ENCODE measurements around the gene CA14.
"Not testable (repeated sequence)": the region's sequence is repeated elsewhere in the genome, so short reads cannot be mapped to it uniquely, and the experiment has no call there.

CA14 gene

GRCh38 chr1:150226486-150226885 lies 31.1 kb upstream of the CA14 start:
- Histone ChIP-seq H3K4me1 (ENCODE audit: low read length) (no peaks in the 10 kb centered on the region), H3K9me2 (replicated peaks; ENCODE audit: insufficient read depth, low read length) (no peaks in the 10 kb centered on the region), H3K4me3 (ENCODE audit: low read length) (no peak overlapping the region), H3K36me3 (replicated peaks; ENCODE audit: insufficient read depth, low read length) (peaks cover 18% of the 10 kb centered on the region), H3K9ac (ENCODE audit: low read length) (no peak overlapping the region), H3K9me3 (replicated peaks; ENCODE audit: insufficient read depth, low read length) (no peaks in the 10 kb centered on the region), H3K4me2 (ENCODE audit: low read depth, low read length) (no peak overlapping the region), H2AFZ (ENCODE audit: low read length) (no peak overlapping the region), H3F3A (ENCODE audit: insufficient read depth, low read length) (peaks cover 6% of the 10 kb centered on the region; the same call in 1 of the 2 replicates), H3K79me2 (ENCODE audit: low read length) (peaks cover 44% of the 10 kb centered on the region), H3K27ac (ENCODE audit: low read length) (no peak overlapping the region), H3K27me3 (replicated peaks; ENCODE audit: insufficient read depth, low read length) (no peaks in the 10 kb centered on the region), H4K20me1 (ENCODE audit: insufficient read depth, low read length) (peaks cover 2% of the 10 kb centered on the region; the same call in 1 of the 2 replicates)
- TF ChIP-seq, protein P1, sequence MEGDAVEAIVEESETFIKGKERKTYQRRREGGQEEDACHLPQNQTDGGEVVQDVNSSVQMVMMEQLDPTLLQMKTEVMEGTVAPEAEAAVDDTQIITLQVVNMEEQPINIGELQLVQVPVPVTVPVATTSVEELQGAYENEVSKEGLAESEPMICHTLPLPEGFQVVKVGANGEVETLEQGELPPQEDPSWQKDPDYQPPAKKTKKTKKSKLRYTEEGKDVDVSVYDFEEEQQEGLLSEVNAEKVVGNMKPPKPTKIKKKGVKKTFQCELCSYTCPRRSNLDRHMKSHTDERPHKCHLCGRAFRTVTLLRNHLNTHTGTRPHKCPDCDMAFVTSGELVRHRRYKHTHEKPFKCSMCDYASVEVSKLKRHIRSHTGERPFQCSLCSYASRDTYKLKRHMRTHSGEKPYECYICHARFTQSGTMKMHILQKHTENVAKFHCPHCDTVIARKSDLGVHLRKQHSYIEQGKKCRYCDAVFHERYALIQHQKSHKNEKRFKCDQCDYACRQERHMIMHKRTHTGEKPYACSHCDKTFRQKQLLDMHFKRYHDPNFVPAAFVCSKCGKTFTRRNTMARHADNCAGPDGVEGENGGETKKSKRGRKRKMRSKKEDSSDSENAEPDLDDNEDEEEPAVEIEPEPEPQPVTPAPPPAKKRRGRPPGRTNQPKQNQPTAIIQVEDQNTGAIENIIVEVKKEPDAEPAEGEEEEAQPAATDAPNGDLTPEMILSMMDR (IDR thresholded peaks at IDR 0.05; ENCODE audit: low read length): no peak
- TF ChIP-seq EZH2 (optimal IDR thresholded peaks at IDR 0.05; ENCODE audit: low read depth, low read length) (no peak), EZH2phosphoT487 (IDR thresholded peaks at IDR 0.05; ENCODE audit: low read length) (no peak)
- no peak for DNase-seq

- H3K27me3 ChIP-seq (replicated peaks; ENCODE audit: insufficient read depth, low read length): no peaks in the 10 kb centered on the region
- TF ChIP-seq EZH2phosphoT487 (IDR thresholded peaks at IDR 0.05; ENCODE audit: low read length) (no peak), EZH2 (optimal IDR thresholded peaks at IDR 0.05; ENCODE audit: low read depth, low read length) (no peak)
- TF ChIP-seq, protein P1 (IDR thresholded peaks at IDR 0.05; ENCODE audit: low read length): no peak
- peaks cover 18% of the 10 kb centered on the region for H3K36me3 ChIP-seq (replicated peaks; ENCODE audit: insufficient read depth, low read length)
These were observed 30.3 kb upstream of the CA14 start for GRCh38 chr1:150227228-150227627.

DNA sequence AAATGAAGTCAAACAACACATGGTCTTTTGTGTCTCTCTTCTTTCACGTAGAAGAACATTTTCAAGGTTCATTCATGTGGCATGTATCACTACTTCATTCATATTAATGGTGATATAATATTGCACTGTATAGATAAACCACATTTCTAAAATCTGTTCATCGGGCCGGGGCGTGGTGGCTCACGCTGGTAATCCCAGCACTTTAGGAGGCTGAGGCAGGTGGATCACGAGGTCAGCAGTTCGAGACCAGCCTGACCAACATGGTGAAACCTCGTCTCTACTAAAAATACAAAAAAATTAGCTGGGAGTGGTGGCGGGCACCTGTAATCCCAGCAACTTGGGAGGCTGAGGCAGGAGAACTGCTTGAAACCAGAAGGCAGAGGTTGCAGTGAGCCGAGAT lies 29.3 kb upstream of the CA14 start:
- peaks cover 18% of the 10 kb centered on the region for H3K36me3 ChIP-seq (replicated peaks; ENCODE audit: insufficient read depth, low read length)
- not testable (repeated sequence) for H3K4me3 ChIP-seq (ENCODE audit: low read length); H3K9me2 ChIP-seq (replicated peaks; ENCODE audit: insufficient read depth, low read length); H3K9me3 ChIP-seq (replicated peaks; ENCODE audit: insufficient read depth, low read length); H3F3A ChIP-seq (ENCODE audit: insufficient read depth, low read length); H3K9ac ChIP-seq (ENCODE audit: low read length); H3K27me3 ChIP-seq (replicated peaks; ENCODE audit: insufficient read depth, low read length); H4K20me1 ChIP-seq (ENCODE audit: insufficient read depth, low read length); DNase-seq; H2AFZ ChIP-seq (ENCODE audit: low read length); H3K27ac ChIP-seq (ENCODE audit: low read length); H3K4me1 ChIP-seq (ENCODE audit: low read length); H3K4me2 ChIP-seq (ENCODE audit: low read depth, low read length)
- peaks cover 61% of the 10 kb centered on the region for H3K79me2 ChIP-seq (ENCODE audit: low read length)

More at GRCh38 chr1:150227228-150227627, 30.3 kb upstream of the CA14 start:
- H3K9me2 ChIP-seq (replicated peaks; ENCODE audit: insufficient read depth, low read length): no peaks in the 10 kb centered on the region
- H3K9me3 ChIP-seq (replicated peaks; ENCODE audit: insufficient read depth, low read length): no peaks in the 10 kb centered on the region
- no peaks in the 10 kb centered on the region for H3K4me1 ChIP-seq (ENCODE audit: low read length)
- H4K20me1 ChIP-seq (ENCODE audit: insufficient read depth, low read length): peaks cover 2% of the 10 kb centered on the region; the same call in 1 of the 2 replicates
- peaks cover 51% of the 10 kb centered on the region for H3K79me2 ChIP-seq (ENCODE audit: low read length)
- no peak for DNase-seq
- no peak overlapping the region for H3K4me2 ChIP-seq (ENCODE audit: low read depth, low read length)
- H2AFZ ChIP-seq (ENCODE audit: low read length): no peak overlapping the region
- peaks cover 10% of the 10 kb centered on the region; the same call in 1 of the 2 replicates for H3F3A ChIP-seq (ENCODE audit: insufficient read depth, low read length)
- no peak overlapping the region for H3K27ac ChIP-seq (ENCODE audit: low read length)
- no peak overlapping the region for H3K4me3 ChIP-seq (ENCODE audit: low read length)
- no peak overlapping the region for H3K9ac ChIP-seq (ENCODE audit: low read length)

GRCh38 chr1:150232921-150233320 lies 24.7 kb upstream of the CA14 start:
- not testable (repeated sequence) for H3K4me2 ChIP-seq (ENCODE audit: low read depth, low read length); H3K9me2 ChIP-seq (replicated peaks; ENCODE audit: insufficient read depth, low read length)

More at GRCh38 chr1:150232921-150233320, 24.7 kb upstream of the CA14 start:
- not testable (repeated sequence) for H4K20me1 ChIP-seq (ENCODE audit: insufficient read depth, low read length); H3K27me3 ChIP-seq (replicated peaks; ENCODE audit: insufficient read depth, low read length); H3K27ac ChIP-seq (ENCODE audit: low read length); H3K4me3 ChIP-seq (ENCODE audit: low read length); H3K9ac ChIP-seq (ENCODE audit: low read length); H2AFZ ChIP-seq (ENCODE audit: low read length); DNase-seq; H3K9me3 ChIP-seq (replicated peaks; ENCODE audit: insufficient read depth, low read length)
- peaks cover 37% of the 10 kb centered on the region for H3F3A ChIP-seq (ENCODE audit: insufficient read depth, low read length)
- peaks cover 73% of the 10 kb centered on the region for H3K79me2 ChIP-seq (ENCODE audit: low read length)
- peaks cover 13% of the 10 kb centered on the region for H3K4me1 ChIP-seq (ENCODE audit: low read length)
- H3K36me3 ChIP-seq (replicated peaks; ENCODE audit: insufficient read depth, low read length): peaks cover 12% of the 10 kb centered on the region; the same call in 1 of the 2 replicates
